SJCRH30 (cell line): ENCODE measurements around the gene DIAPH3. TPM values are rescaled to one million over a fixed set of nuclear protein-coding genes. Genes with fewer than 3 reads are reported as not detected.

Source experiments
- DNase-seq, 2 experiments: peaks; one replicate each; pipeline ENCODE4 v3.0.0-alpha.2; 2015 to 2020
- H3K27ac ChIP-seq: fragments of 250-450 bp; sonication (Bioruptor Pico); 2 replicates; pipeline ENCODE4 v1.5.1; 2020; ENCODE audit warnings: mild to moderate bottlenecking, moderate library complexity
- H3K27me3 ChIP-seq: fragments of 250-450 bp; sonication (Bioruptor Pico); 2 replicates; pipeline ENCODE4 v1.5.1; 2020; ENCODE audit warnings: mild to moderate bottlenecking, moderate library complexity
- H3K36me3 ChIP-seq: fragments of 250-450 bp; sonication (Bioruptor Pico); 2 replicates; pipeline ENCODE4 v1.5.1; 2020; ENCODE audit warnings: mild to moderate bottlenecking, moderate library complexity
- H3K4me1 ChIP-seq: fragments of 250-450 bp; sonication (Bioruptor Pico); 2 replicates; pipeline ENCODE4 v1.5.1; 2020; ENCODE audit warnings: mild to moderate bottlenecking, moderate library complexity
- H3K4me3 ChIP-seq: fragments of 250-450 bp; sonication (Bioruptor Pico); 2 replicates; pipeline ENCODE4 v1.5.1; 2020; ENCODE audit warnings: mild to moderate bottlenecking, moderate library complexity
- H3K9me3 ChIP-seq: fragments of 250-450 bp; sonication (Bioruptor Pico); replicated peaks from 2 replicates; pipeline ENCODE4 v1.5.1; 2020; ENCODE audit warnings: mild to moderate bottlenecking, moderate library complexity
- total RNA-seq: library from RNA; depleted of rRNA; stranded (reverse); fragments of >200 nt; shearing (Covaris generic); gene quantifications from 2 replicates; pipeline ENCODE4 v1.2.3, GENCODE V29; 2014

The DIAPH3 gene
- total RNA-seq, 1 experiment from 2014 or later, result 37.7 TPM

- Histone ChIP-seq H3K4me3 (no peak overlapping the region), H3K4me1 (no peaks in the 10 kb centered on the region), H3K36me3 (no peaks in the 10 kb centered on the region), H3K27me3 (no peaks in the 10 kb centered on the region), H3K9me3 (no peaks in the 10 kb centered on the region), H3K27ac (no peak overlapping the region)
- DNase-seq, result no peak
Measured at GRCh38 chr13:60169239-60170031, 5.7 kb upstream of the DIAPH3 start.

- Histone ChIP-seq H3K4me3 (no peak overlapping the region), H3K36me3 (peaks cover 2% of the 10 kb centered on the region), H3K4me1 (no peaks in the 10 kb centered on the region), H3K27me3 (no peaks in the 10 kb centered on the region), H3K9me3 (no peaks in the 10 kb centered on the region), H3K27ac (no peak overlapping the region)
- no peak for DNase-seq
Measured at GRCh38 chr13:60167121-60167520, 3.4 kb upstream of the DIAPH3 start.

- Histone ChIP-seq H3K27ac (no peak overlapping the region), H3K4me3 (no peak overlapping the region), H3K9me3 (0 out of 2 replicates have a peak, but pooled peaks cover 5% of the 10 kb centered on the region), H3K27me3 (no peaks in the 10 kb centered on the region), H3K4me1 (no peaks in the 10 kb centered on the region), H3K36me3 (peaks cover 18% of the 10 kb centered on the region)
- DNase-seq, result no peak
Measured at GRCh38 chr13:60165391-60166099, 1.8 kb upstream of the DIAPH3 start.

GRCh38 chr13:60164234-60164889 is 634 bp upstream of the DIAPH3 start:
- H3K4me3 ChIP-seq, result peak overlapping the region; percentile 78
- no peaks in the 10 kb centered on the region for H3K27me3 ChIP-seq
- H3K27ac ChIP-seq, result peak overlapping the region; percentile 96
- peaks cover 22% of the 10 kb centered on the region for H3K36me3 ChIP-seq
- H3K9me3 ChIP-seq, result 0 out of 2 replicates have a peak, but pooled peaks cover 5% of the 10 kb centered on the region
- no peak for DNase-seq
- no peaks in the 10 kb centered on the region for H3K4me1 ChIP-seq

GRCh38 chr13:60162096-60162495 is 1.6 kb downstream of the DIAPH3 start:
- H3K4me1 ChIP-seq, result no peaks in the 10 kb centered on the region
- H3K27me3 ChIP-seq, result no peaks in the 10 kb centered on the region
- H3K36me3 ChIP-seq, result peaks cover 39% of the 10 kb centered on the region
- peak overlapping the region; percentile 78 for H3K4me3 ChIP-seq
- H3K27ac ChIP-seq, result peak overlapping the region; percentile 96
- H3K9me3 ChIP-seq, result peaks cover 9% of the 10 kb centered on the region; the same call in 1 of the 2 replicates
- DNase-seq, result no peak

GRCh38 chr13:60158321-60158801 is 5.4 kb downstream of the DIAPH3 start:
- H3K36me3 ChIP-seq, result peaks cover 55% of the 10 kb centered on the region
- no peaks in the 10 kb centered on the region for H3K27me3 ChIP-seq
- H3K27ac ChIP-seq, result no peak overlapping the region

GRCh38 chr13:60155978-60156377 is 7.8 kb downstream of the DIAPH3 start:
- no peak overlapping the region for H3K4me3 ChIP-seq
- H3K4me1 ChIP-seq, result no peaks in the 10 kb centered on the region
- DNase-seq, result no peak
- no peaks in the 10 kb centered on the region for H3K27me3 ChIP-seq
- H3K36me3 ChIP-seq, result peaks cover 41% of the 10 kb centered on the region
- no peak overlapping the region for H3K27ac ChIP-seq
- H3K9me3 ChIP-seq, result peaks cover 3% of the 10 kb centered on the region

More at GRCh38 chr13:60158321-60158801, 5.4 kb downstream of the DIAPH3 start:
- Histone ChIP-seq H3K4me3 (no peak overlapping the region), H3K9me3 (peaks cover 9% of the 10 kb centered on the region), H3K4me1 (no peaks in the 10 kb centered on the region)
- DNase-seq, result no peak

GRCh38 chr13:60152904-60153303 is 10.8 kb downstream of the DIAPH3 start:
- H3K36me3 ChIP-seq, result peaks cover 24% of the 10 kb centered on the region
- no peak overlapping the region for H3K27ac ChIP-seq
- H3K4me1 ChIP-seq, result no peaks in the 10 kb centered on the region
- no peak for DNase-seq
- no peaks in the 10 kb centered on the region for H3K27me3 ChIP-seq
- no peak overlapping the region for H3K4me3 ChIP-seq
- peaks cover 3% of the 10 kb centered on the region for H3K9me3 ChIP-seq

GRCh38 chr13:60152114-60152513 is 11.6 kb downstream of the DIAPH3 start:
- H3K4me1 ChIP-seq, result no peaks in the 10 kb centered on the region
- DNase-seq, result no peak
- no peaks in the 10 kb centered on the region; the same call in 1 of the 2 replicates for H3K9me3 ChIP-seq
- H3K27ac ChIP-seq, result no peak overlapping the region
- H3K4me3 ChIP-seq, result no peak overlapping the region
- peaks cover 16% of the 10 kb centered on the region for H3K36me3 ChIP-seq
- H3K27me3 ChIP-seq, result no peaks in the 10 kb centered on the region

GRCh38 chr13:60150538-60150937 is 13.2 kb downstream of the DIAPH3 start:
- no peak overlapping the region for H3K27ac ChIP-seq
- no peak overlapping the region for H3K4me3 ChIP-seq
- no peaks in the 10 kb centered on the region for H3K27me3 ChIP-seq
- H3K36me3 ChIP-seq, result peaks cover 4% of the 10 kb centered on the region
- H3K4me1 ChIP-seq, result no peaks in the 10 kb centered on the region
- no peak for DNase-seq
- no peaks in the 10 kb centered on the region for H3K9me3 ChIP-seq

GRCh38 chr13:60148918-60149317 is 14.8 kb downstream of the DIAPH3 start:
- H3K4me3 ChIP-seq, result no peak overlapping the region
- DNase-seq, result no peak
- H3K27me3 ChIP-seq, result no peaks in the 10 kb centered on the region
- no peaks in the 10 kb centered on the region; the same call in 1 of the 2 replicates for H3K36me3 ChIP-seq
- H3K27ac ChIP-seq, result no peak overlapping the region
- no peaks in the 10 kb centered on the region; the same call in 1 of the 2 replicates for H3K9me3 ChIP-seq
- no peaks in the 10 kb centered on the region for H3K4me1 ChIP-seq

GRCh38 chr13:60147361-60147760 is 16.4 kb downstream of the DIAPH3 start:
- DNase-seq, result no peak
- H3K4me1 ChIP-seq, result no peaks in the 10 kb centered on the region
- no peak overlapping the region for H3K4me3 ChIP-seq
- no peaks in the 10 kb centered on the region; the same call in 1 of the 2 replicates for H3K36me3 ChIP-seq
- no peak overlapping the region for H3K27ac ChIP-seq
- no peaks in the 10 kb centered on the region for H3K27me3 ChIP-seq
- no peaks in the 10 kb centered on the region; the same call in 1 of the 2 replicates for H3K9me3 ChIP-seq

GRCh38 chr13:60146471-60146870 is 17.3 kb downstream of the DIAPH3 start:
- no peaks in the 10 kb centered on the region for H3K4me1 ChIP-seq
- no peak overlapping the region for H3K27ac ChIP-seq
- no peaks in the 10 kb centered on the region for H3K27me3 ChIP-seq
- no peaks in the 10 kb centered on the region; the same call in 1 of the 2 replicates for H3K36me3 ChIP-seq
- no peak overlapping the region for H3K4me3 ChIP-seq
- no peaks in the 10 kb centered on the region; the same call in 1 of the 2 replicates for H3K9me3 ChIP-seq
- no peak for DNase-seq

GRCh38 chr13:60143775-60144174 is 20.0 kb downstream of the DIAPH3 start:
- Histone ChIP-seq H3K27ac (no peak overlapping the region), H3K4me3 (no peak overlapping the region), H3K9me3 (no peaks in the 10 kb centered on the region; the same call in 1 of the 2 replicates), H3K27me3 (no peaks in the 10 kb centered on the region), H3K36me3 (no peaks in the 10 kb centered on the region; the same call in 1 of the 2 replicates), H3K4me1 (no peaks in the 10 kb centered on the region)
- no peak for DNase-seq
